Lower lobe of right lung (tissue), 2 donors: ENCODE measurements around the gene ZNF467. TPM values are rescaled to one million over a fixed set of nuclear protein-coding genes. Genes with fewer than 3 reads are reported as not detected.

Source experiments
- ATAC-seq, 2 donors: fragments of 200-7000 bp; cut with Tn5 transposase; one replicate each; pipeline ENCODE4 v1.9.1; 2020 to 2022; ENCODE audit warnings: mild to moderate bottlenecking in 2 of 2, moderate library complexity in 2 of 2
- DNase-seq: peaks from one replicate; pipeline ENCODE4 v3.0.0-alpha.2; 2020
- H3K27ac ChIP-seq: fragments of 200-600 bp; one replicate; pipeline ENCODE4 v1.8.0; 2022
- H3K27me3 ChIP-seq: fragments of 200-600 bp; one replicate; pipeline ENCODE4 v1.8.0; 2022; ENCODE audit warnings: low read depth
- H3K36me3 ChIP-seq: fragments of 200-600 bp; one replicate; pipeline ENCODE4 v1.8.0; 2022; ENCODE audit warnings: mild to moderate bottlenecking
- H3K4me1 ChIP-seq: fragments of 200-600 bp; one replicate; pipeline ENCODE4 v1.8.0; 2022
- H3K4me3 ChIP-seq: fragments of 200-600 bp; one replicate; pipeline ENCODE4 v1.8.0; 2022; ENCODE audit warnings: mild to moderate bottlenecking
- H3K9me3 ChIP-seq: fragments of 200-600 bp; one replicate; pipeline ENCODE4 v1.8.0; 2022
- intact Hi-C: fragments of 100-400 bp; cut with DNase I; formaldehyde crosslinking; loops from one replicate; pipeline ENCODE4 v1.11.0; 2022
- total RNA-seq: library from RNA; stranded (reverse); fragmentation: NEBNext Ultra II Directional; extraction: Animal tissue kit (Norgen Biotek cat#: 25700); gene quantifications from one replicate; pipeline ENCODE4 v1.2.1, GENCODE V29; 2021
- TF ChIP-seq, protein P1 (sequence below): fragments of 200-600 bp; IDR thresholded peaks from one replicate; pipeline ENCODE4 v1.8.0; 2022; ENCODE audit warnings: antibody characterized with exemption, mild to moderate bottlenecking
- donor health status: DM: no; HTN: yes; CAD: no; lungs with severe emphysema.

ZNF467 gene
- total RNA-seq, 1 donor from 2014 or later: 23.0 TPM

DNA sequence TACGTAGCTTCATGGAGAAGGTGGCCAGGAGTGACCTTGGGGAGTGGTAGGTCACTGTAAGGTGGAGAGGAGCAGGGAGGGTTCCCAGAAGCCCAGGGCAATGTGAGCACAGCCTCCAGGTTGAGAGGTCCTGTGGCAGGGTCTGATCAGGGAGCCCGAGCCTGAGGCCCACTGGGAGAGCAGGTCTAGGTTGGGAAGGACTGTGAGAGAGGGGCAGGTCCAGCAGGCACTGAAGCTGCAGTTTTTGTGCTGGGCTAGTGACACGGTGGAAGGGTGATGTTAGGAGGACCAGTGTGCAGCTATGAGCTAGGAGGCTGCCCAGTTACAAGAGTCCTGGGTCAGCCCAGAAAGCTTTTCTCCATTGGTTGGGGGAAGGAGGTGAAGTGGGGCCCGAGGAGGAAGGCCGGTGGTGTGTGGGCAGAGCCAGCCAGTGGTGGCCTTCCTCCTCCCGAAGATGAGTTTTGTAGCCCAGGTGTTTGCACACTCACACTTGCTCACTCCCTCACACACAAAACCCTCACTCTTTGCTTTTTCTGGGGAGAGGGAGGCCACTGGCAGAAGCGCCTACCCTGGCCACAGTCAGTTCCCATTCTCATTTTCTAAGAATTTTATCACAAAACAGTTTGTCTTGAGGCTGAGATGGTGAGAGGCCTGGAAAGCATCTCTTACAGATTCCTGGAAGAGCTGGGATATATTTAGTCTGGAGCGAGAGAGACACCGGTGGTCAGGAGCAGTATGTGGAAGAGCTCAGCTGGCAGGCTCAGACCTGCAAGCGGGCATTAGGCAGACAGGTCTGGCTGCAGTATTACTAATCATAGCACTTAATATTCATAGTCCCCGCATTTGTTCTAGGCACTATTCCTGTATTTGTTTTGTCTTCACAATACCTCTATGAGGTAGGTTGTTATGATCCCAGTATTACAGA, 57.1 kb downstream of the ZNF467 start:
- Histone ChIP-seq H3K27me3 (no peaks in the 10 kb centered on the region), H3K36me3 (peaks cover 10% of the 10 kb centered on the region), H3K27ac (no peak overlapping the region), H3K9me3 (peaks cover 2% of the 10 kb centered on the region), H3K4me1 (peaks cover 16% of the 10 kb centered on the region), H3K4me3 (no peak overlapping the region)
- TF ChIP-seq, protein P1, sequence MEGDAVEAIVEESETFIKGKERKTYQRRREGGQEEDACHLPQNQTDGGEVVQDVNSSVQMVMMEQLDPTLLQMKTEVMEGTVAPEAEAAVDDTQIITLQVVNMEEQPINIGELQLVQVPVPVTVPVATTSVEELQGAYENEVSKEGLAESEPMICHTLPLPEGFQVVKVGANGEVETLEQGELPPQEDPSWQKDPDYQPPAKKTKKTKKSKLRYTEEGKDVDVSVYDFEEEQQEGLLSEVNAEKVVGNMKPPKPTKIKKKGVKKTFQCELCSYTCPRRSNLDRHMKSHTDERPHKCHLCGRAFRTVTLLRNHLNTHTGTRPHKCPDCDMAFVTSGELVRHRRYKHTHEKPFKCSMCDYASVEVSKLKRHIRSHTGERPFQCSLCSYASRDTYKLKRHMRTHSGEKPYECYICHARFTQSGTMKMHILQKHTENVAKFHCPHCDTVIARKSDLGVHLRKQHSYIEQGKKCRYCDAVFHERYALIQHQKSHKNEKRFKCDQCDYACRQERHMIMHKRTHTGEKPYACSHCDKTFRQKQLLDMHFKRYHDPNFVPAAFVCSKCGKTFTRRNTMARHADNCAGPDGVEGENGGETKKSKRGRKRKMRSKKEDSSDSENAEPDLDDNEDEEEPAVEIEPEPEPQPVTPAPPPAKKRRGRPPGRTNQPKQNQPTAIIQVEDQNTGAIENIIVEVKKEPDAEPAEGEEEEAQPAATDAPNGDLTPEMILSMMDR: no peak
- intact Hi-C loops: no loop called here
- DNase-seq (no peak), ATAC-seq (no peak)

DNA sequence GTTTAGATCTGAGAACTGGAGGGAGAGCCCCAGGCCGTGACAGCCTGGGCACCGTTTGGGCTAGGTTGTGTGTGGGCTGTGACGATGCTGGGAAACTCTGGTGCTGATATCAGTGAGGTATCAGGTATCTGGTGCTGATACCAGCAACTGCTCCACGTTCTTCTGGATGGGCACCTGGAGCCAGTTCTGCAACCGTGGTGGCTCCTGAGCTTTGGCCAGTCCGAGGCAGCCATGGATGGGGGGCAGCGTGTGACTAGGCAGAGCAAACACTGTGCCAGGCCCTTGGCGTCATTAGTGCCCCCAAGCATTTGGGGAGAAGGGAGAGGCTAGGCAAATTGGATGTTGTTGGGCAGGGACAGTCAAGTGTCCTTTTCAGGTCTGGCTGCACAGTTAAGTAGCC, 57.9 kb downstream of the ZNF467 start:
- Histone ChIP-seq H3K9me3 (peaks cover 10% of the 10 kb centered on the region), H3K4me1 (peaks cover 16% of the 10 kb centered on the region), H3K27me3 (no peaks in the 10 kb centered on the region), H3K27ac (peak overlapping the region; percentile 68), H3K36me3 (peaks cover 2% of the 10 kb centered on the region), H3K4me3 (peak overlapping the region; percentile 83)
- DNase-seq (peak; percentile 26), ATAC-seq (no peak)
- intact Hi-C loops: no loop called here
- TF ChIP-seq, protein P1: no peak

DNA sequence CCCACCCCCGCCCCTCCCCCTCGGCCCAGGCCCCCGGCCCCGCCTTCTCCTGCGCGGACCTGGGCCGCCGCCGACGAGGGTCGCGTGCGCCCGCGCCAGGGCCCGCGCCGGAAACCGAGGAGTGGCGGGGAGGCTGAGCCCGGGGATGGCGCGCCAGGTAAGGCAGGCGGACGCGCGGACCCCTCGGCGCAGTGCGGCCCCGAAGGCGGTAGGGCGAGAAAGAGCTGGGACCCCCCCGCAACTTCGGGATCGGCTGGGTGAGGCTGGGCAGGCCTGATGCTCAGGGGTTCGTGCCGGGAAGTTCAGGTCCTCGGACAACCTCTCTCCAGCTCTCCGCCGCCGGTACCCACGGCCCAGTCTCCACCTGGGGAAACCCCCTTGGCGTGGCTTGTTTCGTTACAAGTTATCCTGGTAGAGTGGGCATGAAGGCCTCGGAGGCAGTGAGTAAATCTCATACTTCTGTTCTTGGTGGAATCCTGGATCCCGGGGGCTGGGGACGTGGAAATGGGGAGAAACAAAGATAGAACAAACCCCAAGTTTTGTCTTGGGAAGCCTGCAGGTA, 58.4 kb downstream of the ZNF467 start:
- ATAC-seq (peak; percentile 17 to 46), DNase-seq (peak; percentile 61)
- TF ChIP-seq, protein P1: no peak
- Histone ChIP-seq H3K36me3 (no peaks in the 10 kb centered on the region), H3K4me1 (peaks cover 16% of the 10 kb centered on the region), H3K4me3 (peak overlapping the region; percentile 83), H3K27ac (peak overlapping the region; percentile 68), H3K9me3 (peaks cover 15% of the 10 kb centered on the region), H3K27me3 (no peaks in the 10 kb centered on the region)
- intact Hi-C loops: no loop called here

Other genes starting within 250 kb of the ZNF467 start
- 20.7 TPM for gene ZNF862, start 64.8 kb upstream of the ZNF467 start, total RNA-seq
- 17.9 TPM for gene ATP6V0E2, start 100.4 kb upstream of the ZNF467 start, total RNA-seq